CD4-positive, alpha-beta T cell treated with Interleukin-12 subunit alpha and Interleukin-12 subunit beta, for 1 hour (primary cell): ENCODE results near the gene GGA3.
A peak's percentile ranks its signal among the peaks of the same experiment; 100 is the strongest.
"Not testable (repeated sequence)": the region's sequence is repeated elsewhere in the genome, so short reads cannot be mapped to it uniquely, and the experiment has no call there.

ENCODE experiments used
- DNase-seq: peaks from one replicate; pipeline ENCODE4 v3.0.0-alpha.2; 2020

GGA3 gene

GRCh38 chr17:75207760-75208159, 53.6 kb downstream of the GGA3 start:
- no peak for DNase-seq

- not testable (repeated sequence) for DNase-seq
Measured at GRCh38 chr17:75207050-75207407, 54.4 kb downstream of the GGA3 start.

GRCh38 chr17:75205793-75206163, 55.6 kb downstream of the GGA3 start:
- no peak for DNase-seq

- peak; percentile 91 for DNase-seq
Measured at GRCh38 chr17:75205037-75205792, 56.2 kb downstream of the GGA3 start, which contains the start of gene NUP85. TSS of gene NUP85 (plus strand) at chr17:75205679. CDS start at chr17:75205762, 83 bp downstream.

GRCh38 chr17:75199886-75200618, 61.4 kb downstream of the GGA3 start:
- DNase-seq: no peak

- DNase-seq: no peak
Measured at GRCh38 chr17:75194879-75195278, 66.5 kb downstream of the GGA3 start.

- no peak for DNase-seq
Measured at GRCh38 chr17:75191584-75191983, 69.8 kb downstream of the GGA3 start.

GRCh38 chr17:75188614-75189013, 72.8 kb downstream of the GGA3 start:
- no peak for DNase-seq
